ENCODE results near the gene ZNF486.
A peak's percentile ranks its signal among the peaks of the same experiment; 100 is the strongest.
"Not testable (repeated sequence)": the region's sequence is repeated elsewhere in the genome, so short reads cannot be mapped to it uniquely, and the experiment has no call there.

Gene ZNF486

GRCh38 chr19:20167020-20167644 is at the start of gene ZNF486:
Gene ZNF486, plus strand, starts transcription at chr19:20167214. Its CDS starts 117 bp downstream, at chr19:20167331.
- DNase-seq (ENCODE audit: low read depth in 2 of 2) = peak; percentile 88 to 90

GRCh38 chr19:20118064-20118839 is 48.8 kb upstream of the ZNF486 start:
- not testable (repeated sequence) for DNase-seq (ENCODE audit: low read depth in 2 of 2)

GRCh38 chr19:20124879-20125278 is 42.1 kb upstream of the ZNF486 start:
- DNase-seq (ENCODE audit: low read depth in 2 of 2) = no peak

- DNase-seq (ENCODE audit: low read depth in 2 of 2) = not testable (repeated sequence)
Measured at GRCh38 chr19:20132933-20133332, 34.1 kb upstream of the ZNF486 start.

GRCh38 chr19:20137714-20138113 is 29.3 kb upstream of the ZNF486 start:
- DNase-seq (ENCODE audit: low read depth in 2 of 2) = not testable (repeated sequence)

GRCh38 chr19:20151617-20152145 is 15.3 kb upstream of the ZNF486 start:
- no peak for DNase-seq (ENCODE audit: low read depth in 2 of 2)

- not testable (repeated sequence) for DNase-seq (ENCODE audit: low read depth in 2 of 2)
Measured at GRCh38 chr19:20152506-20152905, 14.5 kb upstream of the ZNF486 start.

GRCh38 chr19:20153281-20153680 is 13.7 kb upstream of the ZNF486 start:
- no peak for DNase-seq (ENCODE audit: low read depth in 2 of 2)

GRCh38 chr19:20154636-20155035 is 12.4 kb upstream of the ZNF486 start:
- DNase-seq (ENCODE audit: low read depth in 2 of 2) = no peak

GRCh38 chr19:20162821-20163220 is 4.2 kb upstream of the ZNF486 start:
- no peak for DNase-seq (ENCODE audit: low read depth in 2 of 2)

- no peak for DNase-seq (ENCODE audit: low read depth in 2 of 2)
Measured at GRCh38 chr19:20164456-20164855, 2.6 kb upstream of the ZNF486 start.

GRCh38 chr19:20165971-20166592 is 932 bp upstream of the ZNF486 start:
- no peak for DNase-seq (ENCODE audit: low read depth in 2 of 2)

- no peak for DNase-seq (ENCODE audit: low read depth in 2 of 2)
Measured at GRCh38 chr19:20167651-20168122, 673 bp downstream of the ZNF486 start.

- DNase-seq (ENCODE audit: low read depth in 2 of 2) = no peak
Measured at GRCh38 chr19:20171285-20171684, 4.3 kb downstream of the ZNF486 start.

- not testable (repeated sequence) for DNase-seq (ENCODE audit: low read depth in 2 of 2)
Measured at GRCh38 chr19:20175848-20176247, 8.8 kb downstream of the ZNF486 start.

- DNase-seq (ENCODE audit: low read depth in 2 of 2) = not testable (repeated sequence)
Measured at GRCh38 chr19:20179956-20180355, 12.9 kb downstream of the ZNF486 start.

GRCh38 chr19:20182222-20182785 is 15.3 kb downstream of the ZNF486 start:
- DNase-seq (ENCODE audit: low read depth in 2 of 2) = no peak

GRCh38 chr19:20186174-20186573 is 19.2 kb downstream of the ZNF486 start:
- no peak for DNase-seq (ENCODE audit: low read depth in 2 of 2)

GRCh38 chr19:20197747-20198146 is 30.7 kb downstream of the ZNF486 start:
- no peak for DNase-seq (ENCODE audit: low read depth in 2 of 2)

- DNase-seq (ENCODE audit: low read depth in 2 of 2) = no peak
Measured at GRCh38 chr19:20209051-20209450, 42.0 kb downstream of the ZNF486 start.

- DNase-seq (ENCODE audit: low read depth in 2 of 2) = not testable (repeated sequence)
Measured at GRCh38 chr19:20214366-20214765, 47.4 kb downstream of the ZNF486 start.

GRCh38 chr19:20221605-20222004 is 54.6 kb downstream of the ZNF486 start:
- DNase-seq (ENCODE audit: low read depth in 2 of 2) = not testable (repeated sequence)

Measured in stimulated activated CD4-positive, alpha-beta T cell treated with anti-CD3 and anti-CD28 coated beads, Interleukin-15, amount 100 ng/mL, for 48 hours (primary cell).